ENCODE results near the gene COMMD7.

GRCh38 chr20:32731882-32732266 lies 11.4 kb downstream of the COMMD7 start:
- TF ChIP-seq POLR2A (IDR thresholded peaks at IDR 0.05; ENCODE audit: low read length) (no peak), GATA1 (IDR thresholded peaks at IDR 0.05; ENCODE audit: low read depth, low read length) (no peak)
